ENCODE measurements around the gene HDAC10.

Gene HDAC10

DNA sequence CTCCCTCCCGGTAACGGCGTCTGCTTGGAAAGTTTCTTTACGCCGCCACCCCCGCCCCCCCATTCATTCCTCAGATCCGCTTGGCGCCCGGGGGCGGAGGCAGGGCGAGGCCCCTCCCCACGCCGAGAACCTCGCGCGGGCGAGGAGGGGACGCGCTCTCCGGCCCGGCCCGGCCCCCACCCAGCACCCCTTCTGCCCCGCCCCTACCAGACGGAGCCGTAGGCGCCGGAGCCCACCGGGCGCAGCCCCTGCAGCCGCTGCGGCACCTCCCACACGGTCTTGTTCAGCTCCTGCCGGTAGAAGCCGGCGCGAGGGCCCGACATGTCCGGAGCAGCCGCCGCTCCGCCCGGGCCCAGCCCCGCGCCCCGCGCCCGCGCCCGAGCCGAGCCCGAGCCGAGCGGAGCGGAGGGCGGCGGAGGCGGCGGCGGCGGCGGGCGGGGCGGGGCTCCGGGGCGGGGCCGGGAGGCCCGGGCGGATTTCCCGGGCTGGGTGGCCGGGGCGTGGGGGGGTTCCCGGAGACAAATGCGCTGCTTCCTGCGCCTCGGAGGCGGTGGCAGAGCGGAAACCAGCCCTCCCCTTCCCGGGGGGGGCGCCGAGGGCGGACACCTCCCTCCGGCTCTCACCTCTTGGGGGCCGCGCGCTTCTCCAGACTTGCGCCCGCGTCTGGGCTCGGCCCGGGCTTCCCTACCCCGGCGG lies 19.1 kb upstream of the HDAC10 start, which contains the start of gene MAPK11:
MAPK11 (minus strand) TSS at position 411 of the 696 bp plus-strand sequence; CDS start at position 323, 88 bp downstream.
- DNase-seq (ENCODE audit: low read depth) = peak; percentile 64

DNA sequence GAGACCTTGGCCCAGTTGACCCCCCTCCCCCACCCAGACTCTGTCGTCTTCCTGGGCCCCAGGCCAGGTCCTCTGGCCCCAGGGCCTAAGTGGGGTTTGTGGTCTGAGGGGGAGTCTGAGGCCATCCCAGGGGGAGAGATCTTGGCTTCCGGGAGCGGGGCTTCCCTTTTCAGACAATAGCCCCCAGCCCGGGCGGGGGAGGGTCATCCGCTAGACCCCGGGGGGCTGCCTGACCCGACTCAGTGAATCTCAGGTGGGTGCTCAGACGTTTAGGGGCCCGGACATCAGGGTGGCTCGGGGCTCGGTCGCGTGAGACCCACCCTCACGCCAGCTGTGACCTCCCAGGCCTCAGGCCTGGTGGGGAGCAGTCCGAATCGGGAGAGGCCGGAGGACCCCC lies 18.5 kb upstream of the HDAC10 start:
- DNase-seq (ENCODE audit: low read depth) = no peak

DNA sequence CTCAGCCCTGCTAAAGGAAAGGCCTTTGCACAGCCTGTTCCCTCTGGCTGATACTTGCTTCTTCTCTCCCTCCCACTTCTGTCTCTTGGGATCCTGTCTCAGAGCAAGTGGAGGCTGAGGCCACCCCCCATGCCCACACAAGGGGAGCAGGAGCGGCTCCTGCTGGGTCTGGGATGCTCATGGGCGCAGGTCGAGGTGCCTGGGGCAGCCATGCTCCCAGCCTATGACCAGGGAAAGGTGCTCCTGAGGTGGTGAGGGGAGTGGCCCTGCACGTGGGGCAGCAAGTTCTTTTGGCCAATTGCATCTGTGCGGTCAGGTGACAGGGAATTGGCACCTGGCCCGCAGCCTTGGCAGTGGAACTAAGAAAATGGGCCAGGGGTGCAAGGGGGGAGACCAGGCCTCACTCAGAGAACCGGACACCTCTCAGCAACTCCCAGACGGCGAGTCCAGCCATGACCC lies 17.6 kb upstream of the HDAC10 start:
- no peak for DNase-seq (ENCODE audit: low read depth)

DNA sequence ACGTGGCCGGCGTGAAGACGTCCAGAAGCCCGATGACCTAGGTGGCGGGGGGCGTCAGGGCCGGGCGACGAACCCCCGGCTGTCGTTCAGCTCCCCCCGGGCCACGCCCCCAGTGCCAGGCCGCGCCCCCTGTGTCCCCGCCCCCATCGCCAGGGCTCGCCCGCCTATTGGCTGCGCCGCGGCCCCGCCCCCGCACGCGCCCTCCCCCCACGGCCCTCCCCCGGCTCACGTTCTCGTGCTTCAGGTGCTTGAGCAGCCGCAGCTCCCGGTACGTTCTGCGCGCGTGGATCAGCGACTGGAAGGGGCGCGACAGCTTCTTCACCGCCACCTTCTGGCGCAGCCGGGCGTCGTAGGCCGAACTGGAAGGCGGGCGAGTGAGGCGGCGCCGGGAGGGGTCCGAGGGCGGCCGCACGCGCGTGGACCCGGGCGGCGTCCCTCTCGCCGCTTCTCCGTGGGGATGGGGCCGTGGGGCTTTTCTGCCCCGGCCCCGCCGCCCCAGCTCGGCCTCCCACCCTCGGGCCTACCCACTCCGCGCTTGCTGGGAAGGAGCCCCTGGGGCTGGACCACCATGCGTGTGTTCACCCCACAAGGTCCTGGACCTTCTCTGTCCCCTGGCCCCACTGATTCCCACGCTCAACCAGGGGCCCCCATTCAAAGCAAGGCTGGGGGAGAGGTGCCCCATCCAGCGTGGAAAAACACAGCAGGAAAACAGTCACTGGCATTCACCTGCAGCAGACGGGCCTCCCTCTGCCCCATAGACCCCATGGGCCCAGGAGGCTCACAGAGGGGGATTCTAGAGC lies 16.7 kb upstream of the HDAC10 start:
- peak; percentile 36 for DNase-seq (ENCODE audit: low read depth)

DNA sequence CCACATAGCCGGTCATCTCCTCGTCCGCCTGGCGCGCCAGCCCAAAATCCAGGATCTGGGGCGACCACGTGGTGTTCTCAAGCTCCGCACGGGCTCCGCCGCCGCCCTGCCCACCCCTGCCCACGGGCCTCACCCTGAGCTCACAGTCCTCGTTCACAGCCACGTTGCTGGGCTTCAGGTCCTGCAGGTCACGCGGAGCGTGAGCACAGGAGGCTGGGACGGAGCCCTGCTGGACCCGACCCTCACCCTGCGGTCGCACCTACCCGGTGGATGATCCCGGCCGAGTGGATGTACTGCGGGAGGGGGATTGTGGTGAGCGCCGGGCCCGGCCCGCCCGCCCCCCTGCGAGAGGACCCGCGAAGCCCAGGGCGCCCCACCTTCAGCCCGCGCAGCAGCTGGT lies 15.9 kb upstream of the HDAC10 start:
- no peak for DNase-seq (ENCODE audit: low read depth)

DNA sequence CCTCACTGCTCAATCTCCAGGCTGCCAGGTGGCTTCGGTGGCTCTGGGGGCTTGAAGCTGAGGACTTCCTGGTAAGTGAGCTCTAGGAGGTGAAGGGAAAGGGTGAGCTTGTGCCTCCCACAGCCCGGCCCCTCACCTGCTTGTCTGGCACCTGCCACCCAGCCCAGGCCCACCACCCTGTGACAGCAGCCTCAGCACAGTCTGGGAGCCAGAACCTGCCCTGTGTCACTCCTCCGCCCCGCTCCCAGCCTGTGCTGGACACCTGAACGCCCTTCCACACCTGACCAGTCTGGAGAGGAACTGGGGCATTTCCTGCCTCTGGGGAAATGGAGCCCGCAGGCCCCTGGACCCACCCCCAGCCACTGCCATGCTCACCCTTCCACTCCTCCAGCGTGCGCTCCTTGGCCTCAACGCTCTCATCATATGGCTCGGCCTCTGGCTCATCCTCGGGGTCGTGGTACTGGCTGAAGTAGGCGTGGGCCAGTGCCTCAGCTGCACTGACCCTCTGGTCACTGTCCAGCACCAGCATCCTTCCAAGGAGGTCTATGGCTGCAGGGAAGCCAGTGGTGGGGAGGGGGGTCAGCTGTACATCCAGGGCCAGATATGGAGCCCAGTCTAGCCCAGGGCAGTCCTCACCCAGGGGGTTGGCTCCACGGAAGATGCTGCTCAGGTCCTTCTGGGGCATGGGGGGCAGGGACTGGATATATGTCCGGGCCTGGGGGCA lies 14.0 kb upstream of the HDAC10 start:
- no peak for DNase-seq (ENCODE audit: low read depth)

DNA sequence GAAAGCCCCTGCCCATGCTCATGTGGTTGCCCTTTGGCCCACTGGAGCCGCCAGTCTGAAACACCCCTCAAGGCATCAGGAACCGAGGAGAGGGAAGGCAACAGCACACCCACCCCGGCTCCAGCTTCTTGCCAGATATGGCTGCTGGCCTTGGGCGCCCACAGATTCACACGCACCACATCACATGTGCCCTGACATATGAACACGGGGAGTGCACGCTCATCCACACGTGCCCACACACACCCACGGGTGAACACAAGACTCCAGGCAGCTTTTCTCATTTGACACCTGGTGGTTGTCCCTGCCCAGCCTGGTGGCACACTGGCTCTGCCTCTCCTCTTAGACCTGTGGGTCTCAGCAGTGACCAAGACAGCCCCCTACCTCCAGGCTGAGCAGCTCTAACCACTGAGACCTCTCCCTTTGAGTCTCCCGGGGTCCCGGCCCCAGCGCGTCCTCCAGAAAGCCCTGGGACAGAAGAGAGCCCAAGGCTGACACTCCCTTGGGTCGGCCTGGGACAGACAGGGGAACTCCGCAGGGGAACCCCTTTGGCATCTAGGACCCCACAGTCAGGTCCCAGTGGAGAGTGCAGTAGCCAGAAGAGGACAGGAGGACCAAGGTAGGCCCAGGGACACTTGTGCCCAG lies 13.2 kb upstream of the HDAC10 start:
- DNase-seq (ENCODE audit: low read depth) = no peak

DNA sequence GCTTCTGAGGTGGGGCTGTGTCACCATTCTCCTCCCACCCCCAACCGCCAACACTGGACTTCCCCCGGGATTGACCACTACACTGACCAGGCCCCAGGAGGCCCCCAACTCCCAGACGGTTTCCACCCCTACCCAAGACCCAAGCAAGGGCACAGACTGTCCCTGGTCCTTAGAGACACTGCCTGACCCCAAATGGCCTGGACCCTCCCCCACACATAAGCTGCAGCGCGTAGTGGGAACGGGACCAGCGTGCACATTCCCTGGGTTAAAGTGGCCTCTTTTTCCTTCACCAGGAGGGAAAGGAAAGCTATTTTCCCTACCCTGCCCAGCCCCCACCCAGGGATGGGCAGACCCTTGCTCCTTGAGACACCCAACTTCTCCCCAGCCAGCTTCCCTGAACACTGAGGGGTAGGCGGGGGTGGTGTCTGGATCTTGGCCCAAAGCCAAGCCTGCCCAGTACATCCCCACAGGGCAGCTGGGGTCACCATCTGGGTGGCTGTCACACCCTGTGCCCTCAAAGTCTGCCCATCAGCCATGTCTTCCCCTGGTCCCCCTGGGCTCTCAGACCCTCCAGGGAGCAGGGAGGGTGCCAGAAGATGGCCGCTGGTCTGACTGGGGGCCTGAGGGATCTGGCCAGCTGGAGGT lies 12.0 kb upstream of the HDAC10 start:
- no peak for DNase-seq (ENCODE audit: low read depth)

DNA sequence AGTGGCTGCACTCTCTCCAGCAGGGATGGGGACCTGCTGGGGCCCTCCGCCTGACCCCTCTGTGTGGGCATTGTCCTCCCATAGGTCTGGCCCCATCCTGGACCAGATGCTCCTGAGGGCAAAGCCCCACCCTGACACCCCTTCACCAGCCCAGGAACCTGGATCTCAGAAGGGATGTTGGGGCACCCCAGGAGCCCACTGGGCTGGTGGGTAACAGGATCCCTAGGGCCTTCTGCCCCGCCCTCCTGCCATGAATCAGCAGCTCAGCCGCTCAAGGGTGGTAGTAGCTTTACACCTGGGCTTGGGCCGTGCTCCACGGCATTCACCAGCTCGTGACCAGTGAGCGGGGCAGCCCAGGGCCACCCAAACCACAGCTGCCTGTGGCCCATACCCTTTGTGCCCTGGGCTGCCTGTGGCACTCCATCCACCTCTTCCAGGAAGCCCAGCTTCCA lies 11.4 kb upstream of the HDAC10 start:
- DNase-seq (ENCODE audit: low read depth) = no peak

DNA sequence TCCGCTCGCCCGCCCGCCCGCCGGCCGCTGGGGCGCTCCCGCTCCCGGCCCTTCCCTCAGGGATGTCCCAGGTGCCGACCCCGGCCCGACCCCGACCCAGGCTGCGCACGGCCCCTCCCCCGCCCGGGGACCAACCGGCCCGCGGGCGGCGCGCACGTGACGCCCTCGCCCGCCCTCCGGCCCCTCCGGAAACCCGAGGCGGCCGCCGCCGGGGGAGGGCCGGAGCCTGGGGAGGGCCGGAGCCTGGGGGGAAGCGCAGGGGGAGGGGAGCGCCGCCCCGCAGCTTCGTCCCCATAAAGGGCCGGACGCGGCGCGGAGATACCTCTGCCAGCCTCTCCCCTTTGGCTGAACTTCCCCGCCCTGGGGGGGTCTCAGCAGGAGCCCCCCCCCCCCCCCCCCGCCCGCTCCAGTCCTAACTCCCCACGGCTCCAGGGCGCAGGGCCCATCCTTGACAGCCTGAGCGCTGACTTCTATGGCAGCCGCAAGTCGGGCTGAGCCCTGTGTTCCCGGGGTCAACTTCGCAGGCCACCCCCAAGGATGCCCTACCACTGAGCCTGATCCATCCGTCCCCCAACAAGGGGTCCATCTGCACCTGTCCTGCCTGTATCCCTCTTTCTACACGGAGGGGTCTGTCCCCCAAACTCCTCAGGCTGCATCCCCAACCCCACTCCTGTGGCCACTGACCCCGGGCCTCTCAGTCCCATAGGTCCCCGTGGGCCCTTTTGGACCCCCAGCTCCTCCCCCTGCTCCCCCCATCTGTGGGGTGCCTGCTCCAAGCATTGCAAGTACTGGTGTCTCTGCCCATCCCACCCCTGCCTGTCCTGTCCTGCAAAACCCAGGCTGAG lies 10.8 kb upstream of the HDAC10 start, which contains the start of gene MAPK12:
MAPK12 (minus strand) TSS at position 69 of the 845 bp plus-strand sequence. CDS start 174 bp downstream, outside the sequence.
- no peak for DNase-seq (ENCODE audit: low read depth)

DNA sequence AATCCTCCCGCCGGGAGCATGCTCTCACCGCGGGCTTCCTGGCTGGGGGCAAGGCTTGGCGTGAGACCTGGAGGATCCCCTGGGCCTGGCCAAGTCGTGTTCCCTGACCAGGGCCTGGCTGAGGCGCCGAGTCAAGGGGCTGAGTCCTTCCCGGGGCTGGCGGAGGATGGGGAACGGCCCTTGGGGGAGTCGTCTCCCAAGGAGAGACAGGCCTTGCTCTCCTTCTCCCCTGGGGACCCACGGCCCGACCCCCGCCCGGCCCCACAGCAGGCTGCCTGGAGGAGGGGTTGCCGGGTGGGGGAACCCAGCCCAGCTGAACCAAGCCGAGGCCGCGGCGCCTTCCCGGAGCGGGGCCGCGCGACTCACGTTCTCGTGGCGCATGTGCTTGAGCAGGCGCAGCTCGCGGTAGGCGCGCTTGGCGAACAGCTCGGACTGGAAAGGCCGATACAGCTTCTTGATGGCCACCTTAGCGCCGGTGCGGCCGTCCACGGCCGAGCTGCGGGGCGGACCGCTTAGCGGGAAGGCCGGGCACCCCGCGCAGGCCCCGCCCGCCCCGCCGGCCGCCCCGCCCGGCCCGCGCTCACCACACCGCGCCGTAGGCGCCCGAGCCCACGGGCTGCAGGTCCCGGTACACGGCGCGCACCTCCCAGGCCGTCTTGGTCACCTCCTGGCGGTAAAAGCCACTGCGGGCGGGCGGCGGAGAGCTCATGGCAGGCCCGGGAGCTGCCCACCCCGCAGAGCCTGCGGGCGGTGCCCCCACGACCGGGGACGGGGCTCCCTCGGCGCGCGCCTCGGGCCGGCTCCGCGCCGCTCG lies 9.9 kb upstream of the HDAC10 start:
- no peak for DNase-seq (ENCODE audit: low read depth)

DNA sequence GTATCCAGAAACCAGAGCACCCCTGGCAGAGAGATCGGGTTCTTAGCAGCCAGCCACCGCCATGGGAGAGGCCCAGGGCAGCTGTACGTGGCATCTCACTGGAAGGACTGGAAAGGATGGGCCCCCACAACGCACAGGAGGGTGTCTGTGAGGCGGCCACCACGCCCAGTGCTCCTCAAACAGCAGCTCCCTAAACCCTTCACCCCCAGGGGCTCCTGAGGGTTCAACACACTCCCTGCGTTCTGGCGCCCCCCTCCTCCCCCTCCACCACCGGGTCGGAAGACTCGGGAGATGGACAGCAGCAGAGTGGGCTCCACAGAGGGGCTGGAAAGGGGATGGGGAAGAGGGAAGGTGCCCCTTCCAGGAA lies 9.4 kb upstream of the HDAC10 start:
- no peak for DNase-seq (ENCODE audit: low read depth)

DNA sequence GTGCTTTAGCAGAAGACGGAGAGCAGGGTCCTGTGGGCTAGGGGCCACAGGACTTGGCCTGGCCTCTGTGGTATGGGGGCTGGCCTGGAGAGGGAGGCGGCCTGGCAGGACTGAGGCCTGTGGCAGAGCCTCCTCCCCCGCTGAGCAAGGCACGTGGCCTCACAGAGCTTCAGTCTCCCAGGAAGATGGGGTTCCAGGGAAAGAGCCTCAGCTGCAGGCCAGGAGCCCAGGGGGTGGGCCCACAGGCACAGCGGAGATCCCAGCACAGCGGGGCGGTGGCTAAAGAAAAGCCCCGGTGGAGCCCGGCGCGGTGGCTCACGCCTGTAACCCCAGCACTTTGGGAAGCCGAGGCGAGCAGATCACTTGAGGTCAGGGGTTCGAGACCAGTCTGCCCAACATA lies 8.2 kb upstream of the HDAC10 start:
- DNase-seq (ENCODE audit: low read depth) = no peak

DNA sequence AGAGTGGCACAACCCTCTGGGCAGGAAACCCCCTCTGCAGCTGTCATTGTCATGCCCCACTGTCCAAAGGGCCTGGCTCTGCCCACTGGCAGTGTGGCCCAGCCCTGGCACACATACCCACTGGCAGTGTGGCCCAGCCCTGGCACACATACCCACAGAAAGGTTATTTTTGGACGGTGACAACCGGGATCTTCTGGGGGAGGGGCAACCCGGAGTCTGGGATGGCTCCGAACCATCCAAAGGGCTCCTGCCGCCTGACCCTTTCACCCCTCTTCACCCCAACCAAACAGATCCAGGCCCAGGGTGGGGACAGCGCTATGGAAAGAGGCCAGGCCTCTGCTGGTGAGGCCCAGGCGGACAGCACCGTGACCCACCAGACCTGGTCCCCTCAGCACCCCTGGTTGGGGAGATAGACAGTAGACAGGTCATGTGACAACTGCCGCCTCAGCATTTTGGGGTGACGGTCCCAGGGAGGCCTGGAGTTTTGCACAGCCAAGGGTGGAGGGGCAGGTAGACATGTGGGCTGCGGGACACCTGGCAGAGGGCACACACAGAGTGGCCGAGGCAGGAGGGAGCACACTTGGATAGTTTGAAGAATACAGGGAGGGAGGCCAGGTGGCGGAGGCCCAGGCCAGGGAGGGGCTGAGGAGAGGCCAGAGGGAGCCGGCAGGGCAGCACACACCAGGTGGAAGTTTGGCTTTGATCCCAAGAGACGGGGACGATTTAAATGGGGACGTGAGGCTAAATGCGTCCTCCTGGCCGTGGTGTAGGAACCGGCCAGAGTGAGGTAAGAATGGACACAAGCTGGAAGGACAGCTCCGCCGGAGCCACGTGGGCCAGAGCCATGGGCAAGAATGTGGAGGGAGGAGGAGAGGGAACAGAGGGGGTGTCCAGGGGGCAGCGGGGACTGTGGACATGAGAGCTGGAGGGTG lies 7.6 kb upstream of the HDAC10 start:
- DNase-seq (ENCODE audit: low read depth) = no peak

DNA sequence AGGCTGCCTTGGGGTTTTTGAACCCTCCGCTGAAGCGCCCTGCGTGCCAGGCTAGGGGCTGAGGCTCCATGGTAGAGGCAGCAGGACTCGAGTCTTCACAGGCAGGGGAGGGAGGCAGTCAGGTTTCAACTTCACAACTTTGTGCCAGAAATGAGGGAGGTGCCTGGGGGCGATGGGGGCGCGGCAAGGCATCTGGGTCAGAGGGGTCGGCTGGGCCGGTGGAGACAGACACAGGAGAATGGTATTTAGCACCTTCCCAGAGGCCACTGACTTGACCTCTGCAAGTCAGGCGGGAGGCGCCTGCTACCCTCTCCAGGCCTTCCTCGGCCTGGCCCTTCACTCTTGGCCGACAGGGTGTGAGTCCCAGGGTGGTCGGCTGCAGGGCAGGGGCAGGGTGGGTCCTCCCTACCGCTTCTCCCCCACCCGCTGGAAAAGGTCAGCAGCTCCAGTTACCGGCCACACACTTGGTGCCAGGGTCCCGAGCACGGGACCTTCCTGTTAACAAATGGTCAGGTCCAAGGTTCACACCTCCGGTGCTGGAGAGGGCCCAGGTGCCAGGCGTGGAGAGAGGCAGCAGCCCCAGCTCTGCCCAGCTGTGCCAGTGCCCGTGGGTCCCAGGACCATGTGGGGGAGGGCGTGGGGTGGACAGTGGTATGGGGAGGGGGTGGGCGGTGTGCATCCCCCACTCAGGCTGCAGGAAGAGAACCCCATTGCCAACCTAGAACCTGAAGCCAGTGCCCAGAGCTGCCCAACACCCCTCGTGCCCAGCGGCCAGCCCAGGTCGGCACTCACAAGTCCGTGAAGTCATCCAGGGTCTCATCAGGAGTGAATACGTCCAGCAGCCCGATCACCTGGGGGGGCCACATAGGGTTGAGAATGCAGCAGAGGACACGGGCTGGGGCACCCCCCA lies 6.6 kb upstream of the HDAC10 start:
- DNase-seq (ENCODE audit: low read depth) = no peak

DNA sequence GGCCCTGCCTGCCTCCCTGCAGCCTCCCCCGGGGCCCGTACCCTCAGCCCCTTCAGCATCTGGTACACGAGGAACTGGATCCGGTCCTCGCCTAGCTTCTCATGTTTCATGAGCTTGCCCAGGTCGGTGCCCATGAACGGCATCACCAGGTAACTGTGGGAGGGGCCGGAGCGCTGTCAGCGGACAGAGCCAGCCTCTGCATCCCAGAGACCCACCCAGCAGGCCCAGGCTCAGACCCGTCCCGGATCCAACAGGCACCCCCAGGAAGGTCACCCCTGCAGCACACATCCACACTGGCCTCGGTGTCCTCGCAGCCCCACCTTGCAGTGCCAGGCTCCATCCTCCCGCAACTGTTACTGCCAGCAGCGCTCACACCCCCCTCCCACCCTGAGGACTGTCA lies 6.0 kb upstream of the HDAC10 start:
- DNase-seq (ENCODE audit: low read depth) = no peak

DNA sequence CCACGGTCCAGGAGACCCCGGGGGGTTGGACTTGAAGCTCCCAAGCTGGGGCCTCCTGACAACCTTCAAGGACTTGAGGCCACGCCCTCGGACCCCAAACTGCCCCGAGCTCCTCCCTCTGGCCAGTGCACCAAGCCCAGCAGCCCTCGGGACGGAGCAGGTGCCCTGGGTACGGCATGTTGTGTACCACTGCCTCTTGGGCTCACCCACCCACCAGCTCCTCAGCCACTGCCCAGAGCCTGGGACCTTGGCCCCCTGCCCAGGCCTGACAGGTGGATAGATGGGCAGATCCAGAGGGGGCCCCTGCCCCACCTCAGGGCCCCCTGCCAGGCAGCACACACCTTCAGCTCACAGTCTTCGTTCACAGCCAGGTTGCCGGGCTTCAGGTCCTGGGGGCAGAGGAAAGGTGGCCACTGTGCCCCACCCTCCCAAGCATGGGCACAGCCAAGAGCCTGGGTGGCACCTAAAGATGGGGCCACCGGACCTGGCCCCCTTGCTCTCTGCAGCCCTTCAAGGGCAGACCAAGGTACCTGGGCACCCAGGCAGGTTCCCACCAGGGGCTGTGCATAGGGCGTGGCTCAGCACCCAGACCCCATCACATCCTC lies 5.3 kb upstream of the HDAC10 start:
- DNase-seq (ENCODE audit: low read depth) = no peak
